WERI-Rb-1 (cell line): ENCODE results near the gene RRP1B.

Experiments
- DNase-seq: peaks from one replicate; pipeline ENCODE4 v3.0.0-alpha.2; 2020
- H3K27ac ChIP-seq: fragments of 250-450 bp; sonication (Bioruptor Pico); 2 replicates; pipeline ENCODE4 v1.5.1; 2020; ENCODE audit warnings: mild to moderate bottlenecking, moderate library complexity
- H3K27me3 ChIP-seq: fragments of 250-450 bp; sonication (Bioruptor Pico); 2 replicates; pipeline ENCODE4 v1.5.1; 2021; ENCODE audit warnings: mild to moderate bottlenecking, low read depth, moderate library complexity; ENCODE audit not compliant: insufficient read depth, severe bottlenecking
- H3K36me3 ChIP-seq: fragments of 250-450 bp; sonication (Bioruptor Pico); 2 replicates; pipeline ENCODE4 v1.5.1; 2020; ENCODE audit warnings: mild to moderate bottlenecking, moderate library complexity
- H3K4me3 ChIP-seq: 2 replicates; pipeline ENCODE4 v1.5.1; 2011; ENCODE audit warnings: low read depth, mild to moderate bottlenecking, control low read depth, low read length
- H3K9me3 ChIP-seq: fragments of 250-450 bp; sonication (Bioruptor Pico); 2 replicates; pipeline ENCODE4 v1.5.1; 2021; ENCODE audit warnings: mild to moderate bottlenecking, moderate library complexity; ENCODE audit not compliant: severe bottlenecking
- CTCF ChIP-seq: IDR thresholded peaks from 2 replicates; pipeline ENCODE4 v1.5.1; 2011; ENCODE audit warnings: low read depth, mild to moderate bottlenecking, control low read depth, inconsistent platforms, low read length

Gene RRP1B

GRCh38 chr21:43734928-43735229 is 75.5 kb downstream of the RRP1B start:
- TF ChIP-seq CTCF: no peak
- Histone ChIP-seq H3K9me3 (no peaks in the 10 kb centered on the region), H3K27me3 (no peaks in the 10 kb centered on the region), H3K4me3 (no peak overlapping the region), H3K27ac (no peak overlapping the region), H3K36me3 (peaks cover 47% of the 10 kb centered on the region)
- no peak for DNase-seq

GRCh38 chr21:43735236-43736091 is 76.1 kb downstream of the RRP1B start:
- Histone ChIP-seq H3K27me3 (no peaks in the 10 kb centered on the region), H3K9me3 (no peaks in the 10 kb centered on the region), H3K27ac (no peak overlapping the region), H3K4me3 (no peak overlapping the region), H3K36me3 (peaks cover 43% of the 10 kb centered on the region)
- no peak for DNase-seq
- no peak for TF ChIP-seq CTCF

- no peaks in the 10 kb centered on the region for H3K27me3 ChIP-seq
These were observed 77.0 kb downstream of the RRP1B start for GRCh38 chr21:43736224-43736883.

GRCh38 chr21:43737158-43737950 is 78.0 kb downstream of the RRP1B start:
- H3K4me3 ChIP-seq: no peak overlapping the region

More at GRCh38 chr21:43736224-43736883, 77.0 kb downstream of the RRP1B start:
- peaks cover 43% of the 10 kb centered on the region for H3K36me3 ChIP-seq
- H3K4me3 ChIP-seq: no peak overlapping the region
- H3K9me3 ChIP-seq: no peaks in the 10 kb centered on the region
- H3K27ac ChIP-seq: no peak overlapping the region
- DNase-seq: no peak
- TF ChIP-seq CTCF: no peak

More at GRCh38 chr21:43737158-43737950, 78.0 kb downstream of the RRP1B start:
- Histone ChIP-seq H3K27ac (no peak overlapping the region), H3K27me3 (no peaks in the 10 kb centered on the region), H3K9me3 (no peaks in the 10 kb centered on the region), H3K36me3 (peaks cover 47% of the 10 kb centered on the region)
- DNase-seq: no peak
- 0 out of 2 replicates have a peak, but pooled peaks have one; percentile 4 for TF ChIP-seq CTCF
